SJCRH30 (cell line): Measurements from ENCODE around the gene ZFYVE27. TPM values are rescaled to one million over a fixed set of nuclear protein-coding genes. Genes with fewer than 3 reads are reported as not detected.

Experiments used
- DNase-seq, 2 experiments: peaks; one replicate each; pipeline ENCODE4 v3.0.0-alpha.2; 2015 to 2020
- H3K27ac ChIP-seq: fragments of 250-450 bp; sonication (Bioruptor Pico); 2 replicates; pipeline ENCODE4 v1.5.1; 2020; ENCODE audit warnings: mild to moderate bottlenecking, moderate library complexity
- H3K27me3 ChIP-seq: fragments of 250-450 bp; sonication (Bioruptor Pico); 2 replicates; pipeline ENCODE4 v1.5.1; 2020; ENCODE audit warnings: mild to moderate bottlenecking, moderate library complexity
- H3K36me3 ChIP-seq: fragments of 250-450 bp; sonication (Bioruptor Pico); 2 replicates; pipeline ENCODE4 v1.5.1; 2020; ENCODE audit warnings: mild to moderate bottlenecking, moderate library complexity
- H3K4me1 ChIP-seq: fragments of 250-450 bp; sonication (Bioruptor Pico); 2 replicates; pipeline ENCODE4 v1.5.1; 2020; ENCODE audit warnings: mild to moderate bottlenecking, moderate library complexity
- H3K4me3 ChIP-seq: fragments of 250-450 bp; sonication (Bioruptor Pico); 2 replicates; pipeline ENCODE4 v1.5.1; 2020; ENCODE audit warnings: mild to moderate bottlenecking, moderate library complexity
- H3K9me3 ChIP-seq: fragments of 250-450 bp; sonication (Bioruptor Pico); replicated peaks from 2 replicates; pipeline ENCODE4 v1.5.1; 2020; ENCODE audit warnings: mild to moderate bottlenecking, moderate library complexity
- total RNA-seq: library from RNA; depleted of rRNA; stranded (reverse); fragments of >200 nt; shearing (Covaris generic); gene quantifications from 2 replicates; pipeline ENCODE4 v1.2.3, GENCODE V29; 2014

Gene ZFYVE27
- total RNA-seq, 1 experiment from 2014 or later = 27.1 TPM

DNA sequence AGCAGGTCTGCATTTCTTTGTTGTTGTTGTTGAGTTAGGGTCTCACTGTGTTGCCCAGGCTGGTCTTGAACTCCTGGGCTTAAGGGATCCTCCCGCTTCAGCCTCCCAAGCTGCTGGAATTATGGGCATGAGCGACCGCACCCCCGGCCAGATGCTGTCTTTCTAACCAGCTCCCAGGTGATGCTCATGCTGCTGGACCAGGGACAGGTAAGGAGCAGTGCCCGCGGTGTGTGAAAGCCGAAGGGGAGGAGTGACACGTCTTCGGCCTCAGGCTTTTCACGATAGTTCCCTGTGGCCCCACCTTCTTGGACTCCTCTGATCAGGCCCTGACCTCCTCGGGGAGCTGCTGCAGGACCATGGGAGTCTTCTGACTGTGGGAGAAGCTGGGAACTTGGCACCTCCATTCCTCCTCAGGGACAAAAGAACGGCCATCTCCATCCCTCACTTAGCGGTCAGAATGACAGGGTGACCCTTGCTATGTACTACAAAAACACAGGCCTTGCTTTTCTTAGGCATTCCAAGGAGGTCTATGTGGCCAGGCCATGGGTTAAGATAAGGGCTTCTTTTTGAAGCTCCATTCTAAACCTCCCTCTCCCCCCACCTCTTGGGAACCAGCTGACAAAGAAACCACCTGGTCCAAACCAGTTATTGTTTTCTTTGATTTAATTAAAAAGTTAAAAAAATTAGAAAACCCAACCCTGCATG is 29.3 kb downstream of the ZFYVE27 start:
- Histone ChIP-seq H3K27me3 (no peaks in the 10 kb centered on the region), H3K4me3 (no peak overlapping the region), H3K27ac (peak overlapping the region; percentile 100), H3K36me3 (no peaks in the 10 kb centered on the region), H3K4me1 (peaks cover 70% of the 10 kb centered on the region), H3K9me3 (no peaks in the 10 kb centered on the region)
- DNase-seq = no peak

DNA sequence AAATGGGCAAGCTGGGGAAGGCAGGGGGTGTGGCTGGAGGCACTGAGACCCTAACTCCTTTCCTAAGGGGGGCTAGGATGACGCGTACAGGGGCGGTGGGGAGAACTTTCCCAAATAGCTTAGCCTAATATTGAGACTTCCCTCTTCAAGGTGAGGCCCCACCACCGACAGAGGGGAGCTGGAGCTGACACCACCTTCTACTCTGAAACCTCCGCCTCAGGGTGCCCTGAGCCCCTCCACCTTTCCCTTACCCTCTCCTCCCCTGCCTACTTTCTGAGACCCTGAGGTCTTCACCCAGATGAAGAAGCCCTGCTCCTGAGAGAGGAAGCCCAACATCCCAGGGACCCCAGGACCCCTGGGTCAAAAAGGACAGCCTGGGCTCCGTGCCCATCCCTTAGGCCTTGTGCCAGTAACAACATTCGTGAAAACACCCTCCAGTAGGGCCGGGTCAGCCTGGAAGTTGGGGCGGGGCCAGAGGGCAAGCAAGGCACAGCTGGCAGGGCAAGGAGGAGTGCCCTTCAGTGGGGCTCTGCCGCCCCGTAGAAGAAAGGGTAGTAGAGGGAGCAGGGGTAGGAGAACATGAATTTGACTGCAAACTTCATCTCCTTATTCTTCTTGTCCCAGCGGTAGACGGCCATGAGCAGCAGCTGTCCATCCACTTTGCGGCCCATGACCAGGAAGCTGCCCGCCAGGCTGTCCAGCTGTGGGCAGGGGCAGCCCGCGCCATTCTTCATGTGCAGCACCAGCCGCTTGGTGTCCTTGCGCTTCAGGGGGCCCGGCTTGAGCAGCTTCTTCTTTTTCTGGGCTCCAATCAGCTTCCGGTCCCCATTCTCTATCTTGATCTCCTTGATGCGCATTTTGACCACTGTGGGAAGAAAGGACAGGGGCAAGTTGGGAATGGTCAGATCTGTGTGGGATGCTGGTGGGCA is 30.3 kb downstream of the ZFYVE27 start:
- no peak overlapping the region for H3K4me3 ChIP-seq
- peaks cover 60% of the 10 kb centered on the region for H3K4me1 ChIP-seq
- peak overlapping the region; percentile 100 for H3K27ac ChIP-seq
- no peaks in the 10 kb centered on the region for H3K27me3 ChIP-seq
- DNase-seq = no peak
- no peaks in the 10 kb centered on the region for H3K36me3 ChIP-seq
- H3K9me3 ChIP-seq = no peaks in the 10 kb centered on the region

GRCh38 chr10:97768322-97769315 is 31.7 kb downstream of the ZFYVE27 start:
- no peak for DNase-seq
- peaks cover 47% of the 10 kb centered on the region for H3K4me1 ChIP-seq
- H3K27me3 ChIP-seq = no peaks in the 10 kb centered on the region
- H3K36me3 ChIP-seq = no peaks in the 10 kb centered on the region
- H3K9me3 ChIP-seq = no peaks in the 10 kb centered on the region
- H3K27ac ChIP-seq = no peak overlapping the region
- no peak overlapping the region for H3K4me3 ChIP-seq

- no peaks in the 10 kb centered on the region for H3K36me3 ChIP-seq
- H3K4me1 ChIP-seq = peaks cover 32% of the 10 kb centered on the region
- no peak for DNase-seq
- no peak overlapping the region for H3K4me3 ChIP-seq
- no peak overlapping the region for H3K27ac ChIP-seq
- H3K9me3 ChIP-seq = no peaks in the 10 kb centered on the region
- H3K27me3 ChIP-seq = no peaks in the 10 kb centered on the region
These were observed 33.3 kb downstream of the ZFYVE27 start for GRCh38 chr10:97770255-97770654.

GRCh38 chr10:97771055-97771891 is 34.3 kb downstream of the ZFYVE27 start:
- Histone ChIP-seq H3K4me1 (peaks cover 23% of the 10 kb centered on the region), H3K36me3 (no peaks in the 10 kb centered on the region), H3K4me3 (no peak overlapping the region), H3K9me3 (no peaks in the 10 kb centered on the region), H3K27me3 (no peaks in the 10 kb centered on the region), H3K27ac (no peak overlapping the region)
- DNase-seq = no peak

- no peaks in the 10 kb centered on the region for H3K27me3 ChIP-seq
- no peak for DNase-seq
- no peaks in the 10 kb centered on the region for H3K9me3 ChIP-seq
- H3K27ac ChIP-seq = no peak within 1 kb of the TSS
- H3K36me3 ChIP-seq = no peaks in the 10 kb centered on the region
- no peak within 1 kb of the TSS for H3K4me3 ChIP-seq
- peaks cover 14% of the 10 kb centered on the region for H3K4me1 ChIP-seq
These were observed 35.2 kb downstream of the ZFYVE27 start, which contains the start of gene SFRP5 for GRCh38 chr10:97771913-97772823. TSS of gene SFRP5 (minus strand) at chr10:97771999. CDS start at chr10:97771833, 166 bp downstream.

DNA sequence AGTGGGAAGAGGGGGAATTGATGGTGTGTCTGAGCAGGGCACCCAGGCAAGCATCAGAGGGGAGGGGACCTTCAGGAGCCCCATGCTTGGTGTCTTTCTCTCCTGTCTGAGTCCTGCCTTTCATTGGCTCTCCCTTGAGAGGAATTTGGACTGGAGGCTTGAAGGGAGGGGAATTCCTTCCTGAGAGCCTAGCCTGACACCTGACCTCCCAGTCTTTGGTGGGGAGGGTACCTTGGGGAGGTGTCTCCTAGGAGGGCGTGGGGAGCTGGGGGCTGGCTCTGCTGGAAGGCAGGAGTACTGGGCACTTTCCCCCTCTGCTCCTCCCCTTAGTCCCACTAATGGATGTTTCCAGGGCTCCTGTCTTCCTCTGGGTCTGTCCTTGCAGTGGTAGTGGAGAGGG is 36.2 kb downstream of the ZFYVE27 start:
- Histone ChIP-seq H3K36me3 (no peaks in the 10 kb centered on the region), H3K27me3 (no peaks in the 10 kb centered on the region), H3K9me3 (no peaks in the 10 kb centered on the region), H3K4me1 (peaks cover 12% of the 10 kb centered on the region), H3K4me3 (no peak overlapping the region), H3K27ac (no peak overlapping the region)
- DNase-seq = no peak

GRCh38 chr10:97774811-97775294 is 37.9 kb downstream of the ZFYVE27 start:
- Histone ChIP-seq H3K27me3 (no peaks in the 10 kb centered on the region), H3K4me3 (no peak overlapping the region)

GRCh38 chr10:97777143-97777542 is 40.2 kb downstream of the ZFYVE27 start:
- no peaks in the 10 kb centered on the region for H3K9me3 ChIP-seq
- no peak for DNase-seq
- H3K36me3 ChIP-seq = no peaks in the 10 kb centered on the region
- H3K27me3 ChIP-seq = no peaks in the 10 kb centered on the region
- H3K27ac ChIP-seq = no peak overlapping the region
- H3K4me1 ChIP-seq = peaks cover 35% of the 10 kb centered on the region
- no peak overlapping the region for H3K4me3 ChIP-seq

More at GRCh38 chr10:97774811-97775294, 37.9 kb downstream of the ZFYVE27 start:
- no peak for DNase-seq
- Histone ChIP-seq H3K36me3 (no peaks in the 10 kb centered on the region), H3K27ac (no peak overlapping the region), H3K9me3 (no peaks in the 10 kb centered on the region), H3K4me1 (peaks cover 17% of the 10 kb centered on the region)

GRCh38 chr10:97778452-97779302 is 41.7 kb downstream of the ZFYVE27 start:
- Histone ChIP-seq H3K4me1 (peaks cover 44% of the 10 kb centered on the region), H3K27ac (peak overlapping the region; percentile 28), H3K27me3 (no peaks in the 10 kb centered on the region), H3K36me3 (no peaks in the 10 kb centered on the region), H3K4me3 (no peak overlapping the region), H3K9me3 (no peaks in the 10 kb centered on the region)
- peak; percentile 42 to 64 for DNase-seq

DNA sequence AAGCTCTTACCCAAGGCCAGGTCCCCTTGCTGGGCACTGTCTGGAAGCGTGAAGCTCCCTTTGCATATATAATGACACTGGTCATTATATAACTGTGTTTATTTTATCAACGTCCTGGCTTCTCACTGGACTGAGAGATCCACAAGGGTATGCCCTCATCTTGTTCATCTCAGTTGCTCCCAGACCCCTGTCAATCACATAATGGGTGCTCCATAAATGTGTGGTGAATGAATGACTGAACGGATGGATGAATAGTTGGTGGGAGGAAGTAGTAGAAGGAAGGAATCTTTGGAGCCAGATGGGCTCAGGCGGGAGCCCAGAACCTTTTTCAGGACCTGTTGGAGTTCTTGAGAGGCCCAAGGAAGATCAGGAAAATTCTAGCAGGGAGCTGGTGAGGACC is 42.6 kb downstream of the ZFYVE27 start:
- no peak overlapping the region for H3K4me3 ChIP-seq
- no peak overlapping the region; the same call in 1 of the 2 replicates for H3K27ac ChIP-seq
- H3K9me3 ChIP-seq = no peaks in the 10 kb centered on the region
- DNase-seq = no peak
- H3K4me1 ChIP-seq = peaks cover 44% of the 10 kb centered on the region
- no peaks in the 10 kb centered on the region for H3K27me3 ChIP-seq
- H3K36me3 ChIP-seq = no peaks in the 10 kb centered on the region

GRCh38 chr10:97779975-97780374 is 43.0 kb downstream of the ZFYVE27 start:
- no peaks in the 10 kb centered on the region for H3K36me3 ChIP-seq
- H3K27ac ChIP-seq = peak overlapping the region; percentile 86; the same call in 1 of the 2 replicates
- H3K27me3 ChIP-seq = no peaks in the 10 kb centered on the region
- H3K9me3 ChIP-seq = no peaks in the 10 kb centered on the region
- peaks cover 44% of the 10 kb centered on the region for H3K4me1 ChIP-seq
- H3K4me3 ChIP-seq = no peak overlapping the region
- DNase-seq = no peak
